Type B pancreatic cell (in vitro differentiated cells): ENCODE data around the gene GPR42. TPM values are rescaled to one million over a fixed set of nuclear protein-coding genes. Genes with fewer than 3 reads are reported as not detected.
A peak's percentile ranks its signal among the peaks of the same experiment; 100 is the strongest.

Experiments
- DNase-seq: peaks from one replicate; pipeline ENCODE4 v3.0.0; 2021; ENCODE audit warnings: mixed read lengths; ENCODE audit not compliant: unreplicated experiment; ENCODE audit errors: extremely low spot score
- H3K27ac Mint-ChIP-seq: 2 replicates; pipeline ENCODE4 v1.8.0; 2021; ENCODE audit warnings: mild to moderate bottlenecking, mixed read lengths
- H3K27me3 Mint-ChIP-seq: 2 replicates; pipeline ENCODE4 v1.8.0; 2021; ENCODE audit warnings: mixed read lengths
- H3K36me3 Mint-ChIP-seq: 2 replicates; pipeline ENCODE4 v1.8.0; 2021; ENCODE audit warnings: mixed read lengths
- H3K4me1 Mint-ChIP-seq: one replicate; pipeline ENCODE4 v1.8.0; 2021; ENCODE audit warnings: mixed read lengths; ENCODE audit not compliant: unreplicated experiment
- H3K4me3 Mint-ChIP-seq: 2 replicates; pipeline ENCODE4 v1.8.0; 2021; ENCODE audit warnings: mild to moderate bottlenecking, mixed read lengths
- H3K9me3 Mint-ChIP-seq: 2 replicates; pipeline ENCODE4 v1.8.0; 2021; ENCODE audit warnings: mixed read lengths
- total RNA-seq: library from RNA; stranded (reverse); gene quantifications from 2 replicates; pipeline ENCODE4 v1.2.1, GENCODE V29; 2021; ENCODE audit warnings: low replicate concordance
- TF ChIP-seq, protein P1 (sequence below): fragments of 200-600 bp; sonication (generic); conservative IDR thresholded peaks from 2 replicates; pipeline ENCODE4 v1.5.0; 2021; ENCODE audit warnings: antibody characterized with exemption, mild to moderate bottlenecking

The GPR42 gene
- total RNA-seq, 1 donor from 2014 or later, result not detected

DNA sequence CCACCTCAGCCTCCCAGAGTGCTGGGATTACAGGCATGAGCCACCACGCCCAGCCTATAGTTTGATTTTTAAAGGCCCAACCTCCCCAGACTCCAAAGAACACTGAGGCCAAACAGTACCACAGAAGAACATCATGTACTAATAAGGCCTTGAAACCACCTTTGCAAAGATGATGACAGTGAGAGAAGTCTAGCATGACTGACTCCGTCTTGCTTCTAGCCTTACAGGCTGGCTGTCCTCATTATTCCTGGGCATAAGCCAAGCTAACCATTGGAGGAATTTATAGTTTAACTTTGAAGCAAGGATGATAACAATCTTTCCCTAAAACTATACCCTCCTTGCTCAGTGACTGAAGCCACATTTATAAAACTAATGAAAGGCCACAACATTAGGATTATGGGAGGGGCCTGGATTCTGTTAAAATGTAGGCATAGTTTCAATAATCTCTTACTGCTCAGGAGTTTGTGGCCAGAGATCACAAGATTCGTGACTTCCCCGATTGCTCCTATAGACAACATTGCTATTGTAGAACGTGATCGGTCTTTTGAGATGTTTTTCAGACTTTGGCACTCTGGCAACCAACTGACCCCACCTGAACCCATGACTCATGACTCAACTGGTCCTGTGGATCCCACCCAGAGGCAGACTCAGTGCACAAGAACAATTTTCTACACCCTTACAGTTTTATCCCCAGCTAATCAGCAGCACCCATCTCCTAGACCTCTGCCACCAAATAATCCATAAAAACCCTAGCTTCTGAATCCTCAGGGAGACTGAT lies 17.6 kb downstream of the GPR42 start:
- peaks cover 10% of the 10 kb centered on the region for H3K9me3 Mint-ChIP-seq
- H3K27me3 Mint-ChIP-seq, result no peaks in the 10 kb centered on the region
- H3K4me3 Mint-ChIP-seq, result no peak overlapping the region
- peak; percentile 8 for DNase-seq
- TF ChIP-seq, protein P1, sequence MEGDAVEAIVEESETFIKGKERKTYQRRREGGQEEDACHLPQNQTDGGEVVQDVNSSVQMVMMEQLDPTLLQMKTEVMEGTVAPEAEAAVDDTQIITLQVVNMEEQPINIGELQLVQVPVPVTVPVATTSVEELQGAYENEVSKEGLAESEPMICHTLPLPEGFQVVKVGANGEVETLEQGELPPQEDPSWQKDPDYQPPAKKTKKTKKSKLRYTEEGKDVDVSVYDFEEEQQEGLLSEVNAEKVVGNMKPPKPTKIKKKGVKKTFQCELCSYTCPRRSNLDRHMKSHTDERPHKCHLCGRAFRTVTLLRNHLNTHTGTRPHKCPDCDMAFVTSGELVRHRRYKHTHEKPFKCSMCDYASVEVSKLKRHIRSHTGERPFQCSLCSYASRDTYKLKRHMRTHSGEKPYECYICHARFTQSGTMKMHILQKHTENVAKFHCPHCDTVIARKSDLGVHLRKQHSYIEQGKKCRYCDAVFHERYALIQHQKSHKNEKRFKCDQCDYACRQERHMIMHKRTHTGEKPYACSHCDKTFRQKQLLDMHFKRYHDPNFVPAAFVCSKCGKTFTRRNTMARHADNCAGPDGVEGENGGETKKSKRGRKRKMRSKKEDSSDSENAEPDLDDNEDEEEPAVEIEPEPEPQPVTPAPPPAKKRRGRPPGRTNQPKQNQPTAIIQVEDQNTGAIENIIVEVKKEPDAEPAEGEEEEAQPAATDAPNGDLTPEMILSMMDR, result no peak
- H3K4me1 Mint-ChIP-seq, result no peaks in the 10 kb centered on the region
- H3K27ac Mint-ChIP-seq, result peak overlapping the region; percentile 34
- H3K36me3 Mint-ChIP-seq, result no peaks in the 10 kb centered on the region

DNA sequence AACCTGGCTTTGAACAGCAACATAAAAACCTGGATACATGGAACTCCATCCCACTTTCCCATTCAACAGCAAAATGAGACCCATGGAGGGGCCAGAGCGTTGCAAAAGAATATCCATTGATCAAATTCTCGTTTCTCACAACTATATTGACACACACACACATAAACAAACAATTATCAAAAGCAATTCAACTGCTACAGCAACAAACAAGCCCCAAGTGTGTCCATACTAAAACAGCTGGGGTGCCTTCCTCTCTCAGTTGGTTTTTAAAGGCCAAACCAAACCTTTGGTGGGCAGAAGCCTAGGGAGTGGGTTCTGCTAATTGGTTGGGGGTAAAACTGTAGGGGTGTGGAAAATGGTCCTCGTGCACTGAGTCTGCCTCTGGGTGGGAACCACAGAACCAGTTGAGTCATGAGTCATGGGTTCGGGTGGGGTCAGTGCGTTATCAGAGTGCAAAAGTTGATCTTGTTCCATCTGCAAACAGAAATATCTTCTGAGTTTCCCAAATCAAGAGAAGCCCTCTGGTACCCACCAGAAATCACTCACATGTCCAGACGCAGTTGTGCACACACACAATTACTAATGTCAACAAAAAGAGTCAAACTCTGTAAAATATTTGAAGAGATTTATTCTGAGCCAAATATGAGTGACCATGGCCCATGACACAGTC lies 18.5 kb downstream of the GPR42 start:
- TF ChIP-seq, protein P1, result no peak
- no peaks in the 10 kb centered on the region for H3K4me1 Mint-ChIP-seq
- H3K4me3 Mint-ChIP-seq, result no peak overlapping the region
- H3K9me3 Mint-ChIP-seq, result peaks cover 10% of the 10 kb centered on the region
- no peak overlapping the region for H3K27ac Mint-ChIP-seq
- H3K36me3 Mint-ChIP-seq, result no peaks in the 10 kb centered on the region
- no peaks in the 10 kb centered on the region for H3K27me3 Mint-ChIP-seq
- DNase-seq, result peak; percentile 25

DNA sequence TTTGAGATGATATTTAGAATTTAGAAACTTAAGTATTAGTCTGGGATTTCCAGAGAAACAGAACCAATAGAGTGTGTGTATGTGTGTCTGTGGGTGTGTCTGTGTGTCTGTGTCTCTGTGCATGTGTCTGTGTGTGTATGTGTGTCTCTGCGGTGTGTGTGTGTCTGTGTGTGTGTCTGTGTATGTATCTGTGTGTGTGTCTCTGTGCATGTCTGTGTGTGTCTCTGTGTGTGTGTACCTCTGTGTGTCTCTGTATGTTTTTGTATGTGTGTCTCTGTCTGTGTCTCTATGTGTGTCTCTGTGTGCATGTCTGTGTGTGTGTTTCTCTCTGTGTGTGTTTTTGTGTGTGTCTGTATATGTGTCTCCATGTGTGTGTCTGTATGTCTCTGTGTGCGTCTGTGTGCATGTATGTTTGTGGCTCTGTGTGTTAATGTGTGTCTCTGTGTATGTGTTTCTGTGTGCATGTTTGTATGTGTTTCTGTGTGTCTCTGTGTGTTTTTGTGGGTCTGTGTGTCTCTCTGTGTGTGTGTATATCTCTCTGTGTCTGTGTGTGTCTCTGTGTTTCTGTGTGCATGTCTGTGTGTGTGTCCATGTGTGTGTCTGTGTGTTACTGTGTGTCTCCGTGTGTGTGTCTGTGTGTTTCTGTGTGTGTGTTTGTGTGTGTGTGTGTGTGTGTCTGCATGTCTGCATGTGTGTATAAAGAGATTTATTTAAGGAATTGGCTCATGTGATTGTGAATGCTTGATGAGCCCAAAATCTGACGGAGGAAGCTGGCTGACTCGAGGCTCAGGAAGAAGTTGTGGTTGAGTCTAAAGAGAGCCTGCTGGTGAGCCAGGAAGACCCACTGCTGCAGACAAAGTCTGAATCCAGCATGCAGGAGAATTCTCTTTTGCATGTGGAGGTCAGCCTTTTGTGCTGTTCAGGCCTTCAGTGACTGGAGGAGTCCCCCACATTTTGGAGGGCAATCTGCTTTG lies 22.2 kb downstream of the GPR42 start:
- Mint-ChIP-seq H3K27ac (no peak overlapping the region), H3K4me3 (no peak overlapping the region), H3K27me3 (no peaks in the 10 kb centered on the region), H3K9me3 (peaks cover 10% of the 10 kb centered on the region), H3K36me3 (no peaks in the 10 kb centered on the region), H3K4me1 (no peaks in the 10 kb centered on the region)
- peak; percentile 15 for DNase-seq
- TF ChIP-seq, protein P1, result no peak

DNA sequence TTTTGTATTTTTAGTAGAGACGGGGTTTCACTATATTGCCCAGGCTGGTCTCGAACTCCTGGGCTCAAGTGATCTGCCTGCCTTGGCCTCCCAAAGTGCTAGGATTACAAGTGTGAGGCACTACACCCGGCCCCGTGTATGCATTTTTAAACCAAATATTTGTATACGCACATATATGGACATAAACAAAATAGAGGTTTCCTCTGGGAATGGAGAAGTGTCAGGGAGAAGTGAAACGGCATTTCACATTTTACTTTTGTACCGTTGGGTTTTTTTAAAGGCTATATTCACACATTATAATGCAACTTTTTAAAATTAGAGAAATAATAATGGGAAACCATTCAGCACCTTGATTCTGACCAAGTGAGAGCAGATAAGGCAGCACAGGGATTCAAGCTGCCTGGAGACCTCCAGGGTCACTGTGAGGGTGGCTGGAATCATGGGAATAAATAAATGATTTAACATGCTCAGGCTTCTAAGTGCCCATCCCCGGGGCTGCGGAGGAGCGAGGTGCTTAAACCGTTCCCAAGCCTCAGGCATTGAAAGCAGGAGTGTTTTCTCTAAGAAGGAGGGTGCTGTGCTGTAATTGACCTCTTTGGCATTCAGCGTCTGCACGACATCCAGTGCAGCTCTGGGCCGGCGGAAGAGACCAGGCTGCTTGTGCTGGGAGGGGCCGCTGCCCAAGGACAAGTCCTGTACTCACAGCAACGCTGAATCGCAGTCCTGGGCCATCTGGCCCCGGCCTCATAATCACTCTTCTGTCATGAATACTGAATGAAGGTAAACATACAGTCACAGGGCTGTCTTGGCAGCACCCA lies 24.7 kb downstream of the GPR42 start:
- Mint-ChIP-seq H3K4me1 (no peaks in the 10 kb centered on the region), H3K4me3 (no peak overlapping the region), H3K36me3 (no peaks in the 10 kb centered on the region), H3K27ac (peak overlapping the region; percentile 76), H3K9me3 (no peaks in the 10 kb centered on the region), H3K27me3 (no peaks in the 10 kb centered on the region)
- TF ChIP-seq, protein P1, result no peak
- DNase-seq, result no peak
